ENCODE measurements around the gene ZNF837. TPM values are rescaled to one million over a fixed set of nuclear protein-coding genes. Genes with fewer than 3 reads are reported as not detected.
A peak's percentile ranks its signal among the peaks of the same experiment; 100 is the strongest.
"Not testable (repeated sequence)": the region's sequence is repeated elsewhere in the genome, so short reads cannot be mapped to it uniquely, and the experiment has no call there.

The ZNF837 gene
- total RNA-seq, 1 donor from 2014 or later: 0.48 TPM

DNA sequence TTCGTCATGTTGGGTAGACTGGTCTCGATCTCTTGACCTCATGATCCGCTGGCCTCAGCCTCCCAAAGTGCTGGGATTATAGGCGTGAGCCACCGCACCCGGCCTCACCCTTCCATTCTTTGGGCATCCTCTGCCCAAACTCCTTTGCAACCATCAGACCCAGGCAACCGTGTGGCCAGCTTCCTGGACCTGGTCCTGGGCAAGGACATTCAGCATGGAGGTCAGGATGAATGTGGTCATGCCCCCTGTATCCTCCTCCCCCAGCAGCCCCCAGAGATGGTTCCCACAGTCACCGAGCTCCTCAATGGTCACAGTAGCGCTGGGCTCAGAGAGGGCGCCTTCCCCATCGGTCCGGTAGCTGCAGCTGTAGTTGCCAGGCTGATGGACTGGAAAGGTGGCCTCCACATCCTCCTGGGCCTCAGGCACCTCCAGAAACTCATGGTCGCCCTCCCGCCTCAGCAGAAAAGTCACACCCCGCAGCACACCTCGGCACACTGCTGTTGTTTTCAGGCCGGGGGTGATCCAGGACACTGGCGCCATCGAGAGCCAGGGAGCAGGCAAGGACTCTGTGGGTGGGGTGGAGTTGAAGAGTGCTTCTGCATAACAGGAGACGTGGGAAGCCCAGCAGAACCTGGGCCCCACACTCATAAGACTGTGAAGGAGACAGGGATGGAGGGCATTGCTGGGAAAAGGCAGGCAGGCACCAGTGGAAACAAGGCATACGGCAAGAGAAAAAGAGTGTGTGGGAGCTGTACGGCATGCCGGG lies 28.7 kb downstream of the ZNF837 start:
- DNase-seq (ENCODE audit: low spot score): no peak

GRCh38 chr19:58351558-58351878 lies 29.3 kb downstream of the ZNF837 start:
- DNase-seq (ENCODE audit: low spot score): no peak

GRCh38 chr19:58350871-58351557 lies 29.8 kb downstream of the ZNF837 start:
- DNase-seq (ENCODE audit: low spot score): no peak

DNA sequence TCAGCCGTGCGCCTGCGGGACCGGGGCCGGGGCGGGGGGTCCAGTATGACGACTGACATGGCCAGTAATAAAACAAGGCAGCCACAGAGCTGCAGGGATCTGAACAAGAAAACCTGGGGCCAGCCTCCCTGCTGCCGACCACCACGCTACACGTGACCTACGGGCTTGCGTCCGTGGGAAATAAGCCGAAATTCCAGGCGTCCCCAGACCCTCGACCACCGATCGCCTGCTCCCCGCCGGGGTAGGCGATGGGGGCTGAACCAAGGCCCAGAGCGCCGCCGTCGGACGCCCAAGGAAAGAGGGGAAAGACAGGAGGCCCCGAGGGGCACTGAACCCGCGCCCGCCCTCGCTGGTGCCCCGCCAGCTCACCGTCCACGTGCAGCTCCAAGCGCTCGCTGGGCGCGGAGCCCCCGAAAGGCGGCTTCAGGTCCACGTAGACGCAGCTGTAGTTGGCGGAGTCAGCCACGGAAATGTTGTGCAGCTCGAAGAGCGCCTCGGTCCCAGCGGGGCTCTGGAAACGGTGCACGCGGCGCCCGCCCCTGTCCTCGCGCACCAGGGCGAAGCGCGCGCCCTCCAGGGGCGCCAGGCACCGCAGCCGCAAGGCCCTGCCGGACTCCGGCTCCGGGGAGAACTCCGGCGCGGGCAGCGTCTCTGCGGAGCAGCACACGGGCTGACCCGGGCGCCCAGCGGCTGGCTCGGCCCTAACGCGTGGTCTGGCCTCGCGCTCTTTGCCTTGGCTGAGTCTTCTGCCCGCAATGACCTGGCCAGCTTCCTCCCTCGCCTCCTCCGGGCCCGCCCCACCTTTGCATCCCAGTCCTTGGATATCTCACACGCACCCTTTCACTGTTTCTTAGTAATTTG lies 30.6 kb downstream of the ZNF837 start:
- DNase-seq (ENCODE audit: low spot score): no peak

GRCh38 chr19:58349590-58349989 lies 31.2 kb downstream of the ZNF837 start:
- no peak for DNase-seq (ENCODE audit: low spot score)

- not testable (repeated sequence) for DNase-seq (ENCODE audit: low spot score)
Observed at GRCh38 chr19:58348080-58348479, 32.8 kb downstream of the ZNF837 start.

- no peak for DNase-seq (ENCODE audit: low spot score)
Observed at GRCh38 chr19:58346961-58347929, 33.6 kb downstream of the ZNF837 start.

DNA sequence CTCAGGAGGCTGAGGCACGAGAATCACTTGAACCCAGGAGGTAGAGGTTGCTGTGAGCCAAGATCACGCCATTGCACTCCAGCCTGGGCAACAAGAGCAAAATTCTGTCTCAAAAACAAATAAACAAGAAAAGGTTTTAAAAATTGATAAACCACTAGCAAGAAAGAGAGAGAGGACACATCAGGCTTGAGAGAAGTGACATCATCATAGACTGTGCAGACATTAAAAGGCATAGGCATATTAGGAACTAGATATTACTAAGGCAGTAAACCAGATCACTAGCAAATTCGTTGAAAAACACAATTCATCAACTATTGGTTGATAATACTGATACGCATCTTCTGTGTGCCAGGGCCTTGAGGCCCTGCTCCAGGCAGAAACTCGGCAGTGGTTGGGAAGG lies 35.3 kb downstream of the ZNF837 start:
- no peak for DNase-seq (ENCODE audit: low spot score)

GRCh38 chr19:58338825-58339558 lies 41.8 kb downstream of the ZNF837 start:
- DNase-seq (ENCODE audit: low spot score): no peak

GRCh38 chr19:58338336-58338735 lies 42.5 kb downstream of the ZNF837 start:
- DNase-seq (ENCODE audit: low spot score): no peak

GRCh38 chr19:58336820-58337219 lies 44.0 kb downstream of the ZNF837 start:
- no peak for DNase-seq (ENCODE audit: low spot score)

DNA sequence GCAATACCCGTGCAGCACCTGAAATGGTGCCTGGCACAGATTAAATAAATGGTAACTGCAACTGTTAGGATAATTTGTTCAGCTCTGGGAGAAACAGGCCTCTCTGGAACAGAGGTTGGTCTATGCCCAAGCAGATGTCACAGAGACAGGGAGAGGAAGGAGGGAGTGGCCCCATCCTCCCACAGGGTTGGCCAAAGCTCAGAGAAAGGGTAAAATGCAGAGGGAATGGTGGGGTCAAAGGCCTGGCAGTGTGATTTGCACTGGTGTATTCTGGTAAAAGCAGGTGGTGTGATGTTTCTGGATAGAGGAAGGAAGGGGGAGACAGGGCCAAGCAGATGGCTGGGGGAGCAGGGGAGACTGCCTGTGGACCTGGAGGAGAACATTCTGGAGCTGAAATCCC lies 44.6 kb downstream of the ZNF837 start:
- no peak for DNase-seq (ENCODE audit: low spot score)

GRCh38 chr19:58335630-58336029 lies 45.2 kb downstream of the ZNF837 start:
- DNase-seq (ENCODE audit: low spot score): no peak

GRCh38 chr19:58334691-58335249 lies 46.1 kb downstream of the ZNF837 start:
- no peak for DNase-seq (ENCODE audit: low spot score)

DNA sequence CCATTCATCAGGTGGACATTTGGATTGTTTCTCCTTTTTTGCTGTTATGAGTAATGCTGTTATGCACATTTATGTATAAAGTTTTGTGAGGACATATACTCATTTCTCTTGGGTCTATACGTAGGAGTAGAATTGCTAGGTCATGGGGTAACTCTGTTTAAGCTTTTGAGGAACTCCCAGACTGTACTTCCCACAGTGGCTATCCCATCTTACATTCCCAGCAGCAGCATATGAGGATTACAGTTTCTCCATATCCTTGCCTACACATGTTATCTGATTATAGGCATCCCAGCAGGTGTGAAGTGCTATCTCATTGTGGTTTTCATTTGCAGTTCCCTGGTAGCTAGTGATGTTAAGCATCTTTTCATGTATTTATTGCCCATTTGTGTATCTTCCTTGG lies 48.1 kb downstream of the ZNF837 start:
- no peak for DNase-seq (ENCODE audit: low spot score)

GRCh38 chr19:58330458-58330857 lies 50.4 kb downstream of the ZNF837 start:
- DNase-seq (ENCODE audit: low spot score): no peak

DNA sequence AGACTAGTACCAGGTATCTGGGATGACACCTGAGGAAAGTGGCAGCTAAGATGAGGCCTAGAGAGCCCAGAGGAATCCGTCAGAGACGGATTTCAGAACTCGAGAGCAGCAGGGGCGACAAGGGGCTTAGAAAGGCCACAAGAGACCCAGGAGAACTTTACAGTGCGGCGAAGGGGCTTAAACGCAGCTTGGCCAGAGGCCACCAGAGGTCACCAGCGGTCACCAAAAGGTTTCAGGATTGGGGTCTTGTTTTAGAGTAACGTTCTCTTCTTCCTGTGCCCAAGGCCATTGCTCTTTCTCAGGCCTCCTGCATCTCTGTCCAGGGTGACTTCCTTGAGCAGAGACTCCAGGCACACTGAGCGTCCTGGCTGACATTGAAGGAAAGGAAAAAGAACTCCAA lies 51.8 kb downstream of the ZNF837 start:
- DNase-seq (ENCODE audit: low spot score): no peak

DNA sequence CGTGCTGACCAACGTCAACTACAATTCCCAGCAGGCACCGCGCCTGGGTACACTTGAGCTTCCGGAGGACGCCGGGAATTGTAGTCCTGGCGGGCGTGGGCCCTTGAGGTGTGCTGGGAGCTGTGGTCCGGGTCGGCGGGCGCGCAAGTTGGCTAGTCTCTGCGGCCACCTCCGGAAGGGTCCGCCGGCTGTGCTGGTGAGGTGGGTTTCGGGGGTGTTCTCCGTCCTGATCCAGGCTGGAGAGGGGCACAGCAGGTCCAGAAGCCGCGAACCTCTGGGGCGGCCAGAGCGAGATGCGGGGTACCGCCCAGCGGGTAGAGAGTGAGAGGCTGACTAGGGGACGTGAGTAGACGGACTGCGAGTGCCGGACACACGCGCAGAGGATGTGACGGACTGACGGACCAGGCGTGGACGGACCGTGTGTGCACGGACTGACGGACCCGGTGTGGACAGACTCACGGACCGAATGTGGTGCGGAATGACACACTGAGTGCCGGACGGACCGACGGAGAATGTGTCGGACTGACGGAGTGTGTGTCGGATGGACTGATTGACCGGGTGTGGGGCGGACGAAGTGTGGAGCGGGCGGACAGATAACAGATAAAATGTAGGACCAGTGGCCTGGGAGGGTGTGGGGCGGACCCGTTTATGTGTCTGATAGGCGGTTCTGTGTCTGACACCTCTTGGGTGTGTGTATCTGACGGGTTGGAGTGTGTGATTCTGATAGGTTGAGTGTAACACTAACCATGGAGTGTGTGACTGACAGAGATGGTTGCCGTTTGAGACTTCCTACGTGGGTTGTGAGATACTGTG lies 53.7 kb downstream of the ZNF837 start, which contains the start of gene ZSCAN22:
Gene ZSCAN22 (plus strand): TSS at position 81 of the 813 bp plus-strand sequence. CDS start 7,809 bp downstream, outside the sequence.
- DNase-seq (ENCODE audit: low spot score): peak; percentile 98

DNA sequence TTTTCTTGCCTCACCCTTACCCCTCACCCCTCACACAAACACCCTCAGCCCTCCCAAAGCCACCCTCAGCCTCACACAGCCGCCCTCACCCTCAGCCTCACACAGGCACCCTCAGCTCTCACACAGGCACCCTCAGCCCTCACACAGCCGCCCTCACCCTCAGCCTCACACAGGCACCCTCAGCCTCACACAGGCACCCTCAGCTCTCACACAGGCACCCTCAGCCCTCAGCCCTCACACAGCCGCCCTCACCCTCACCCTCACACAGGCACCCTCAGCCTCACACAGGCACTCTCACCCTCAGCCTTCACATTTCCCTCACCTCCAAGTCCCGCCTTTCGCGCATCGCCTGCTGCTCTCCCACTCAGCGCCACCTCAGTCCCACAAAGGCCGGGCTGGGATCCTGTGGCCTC lies 54.3 kb downstream of the ZNF837 start:
- no peak for DNase-seq (ENCODE audit: low spot score)

All from mesenteric fat pad (tissue), 1 donor.